Raji (cell line): ENCODE results near the gene CTAGE9.

Source experiments
- POLR2A ChIP-seq: IDR thresholded peaks from 2 replicates; pipeline ENCODE4 v1.6.1; 2011; ENCODE audit warnings: low read depth, low read length, control low read depth; ENCODE audit not compliant: insufficient read depth

Gene CTAGE9

GRCh38 chr6:131733376-131734016 is 22.7 kb upstream of the CTAGE9 start:
- no peak for TF ChIP-seq POLR2A

GRCh38 chr6:131731224-131731623 is 20.4 kb upstream of the CTAGE9 start:
- TF ChIP-seq POLR2A = no peak

- no peak for TF ChIP-seq POLR2A
Measured at GRCh38 chr6:131730264-131730663, 19.4 kb upstream of the CTAGE9 start.

- TF ChIP-seq POLR2A = no peak
Measured at GRCh38 chr6:131729550-131729949, 18.7 kb upstream of the CTAGE9 start.

GRCh38 chr6:131728296-131728939 is 17.6 kb upstream of the CTAGE9 start:
- no peak for TF ChIP-seq POLR2A

GRCh38 chr6:131727868-131728267 is 17.1 kb upstream of the CTAGE9 start:
- TF ChIP-seq POLR2A = no peak

- TF ChIP-seq POLR2A = no peak
Measured at GRCh38 chr6:131727467-131727866, 16.6 kb upstream of the CTAGE9 start.

- TF ChIP-seq POLR2A = no peak
Measured at GRCh38 chr6:131724114-131724513, 13.3 kb upstream of the CTAGE9 start.

- TF ChIP-seq POLR2A = no peak
Measured at GRCh38 chr6:131721161-131721560, 10.3 kb upstream of the CTAGE9 start.

- TF ChIP-seq POLR2A = no peak
Measured at GRCh38 chr6:131717836-131718542, 7.2 kb upstream of the CTAGE9 start.

GRCh38 chr6:131696956-131697355 is 13.9 kb downstream of the CTAGE9 start:
- TF ChIP-seq POLR2A = no peak

- TF ChIP-seq POLR2A = no peak
Measured at GRCh38 chr6:131694832-131695426, 15.9 kb downstream of the CTAGE9 start.

GRCh38 chr6:131693384-131693783 is 17.4 kb downstream of the CTAGE9 start:
- no peak for TF ChIP-seq POLR2A

- no peak for TF ChIP-seq POLR2A
Measured at GRCh38 chr6:131692589-131692988, 18.2 kb downstream of the CTAGE9 start.

GRCh38 chr6:131692031-131692430 is 18.8 kb downstream of the CTAGE9 start:
- TF ChIP-seq POLR2A = no peak

GRCh38 chr6:131688286-131688685 is 22.5 kb downstream of the CTAGE9 start:
- no peak for TF ChIP-seq POLR2A

- TF ChIP-seq POLR2A = no peak
Measured at GRCh38 chr6:131687022-131687421, 23.8 kb downstream of the CTAGE9 start.
